ENCODE measurements around the gene FGD5. TPM values are rescaled to one million over a fixed set of nuclear protein-coding genes. Genes with fewer than 3 reads are reported as not detected.

The FGD5 gene
- total RNA-seq, 2 donors from 2014 or later: not detected

DNA sequence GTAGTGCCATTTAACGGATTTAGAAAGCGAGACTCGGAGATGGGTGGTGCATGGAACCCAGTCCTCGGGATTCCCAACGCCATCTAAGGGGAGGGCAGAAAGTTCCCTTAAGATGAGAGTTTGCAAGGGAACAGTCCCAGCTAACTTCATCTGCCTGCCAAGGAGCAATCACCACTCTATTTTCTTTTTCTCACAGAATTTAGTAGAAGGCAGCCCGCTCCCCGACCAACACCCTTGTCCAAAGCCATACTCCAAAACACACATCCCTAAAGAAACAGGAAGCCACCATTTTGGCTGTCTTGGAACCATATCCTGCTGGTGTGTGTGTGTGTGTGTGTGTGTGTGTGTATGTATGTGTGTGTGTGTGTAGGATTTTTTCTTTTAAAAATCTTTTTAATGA, 7.1 kb upstream of the FGD5 start:
- H3K27ac Mint-ChIP-seq: no peak overlapping the region
- ATAC-seq: no peak
- peaks cover 0 to 5% of the 10 kb centered on the region in 2 donors for H3K36me3 Mint-ChIP-seq
- no peak for DNase-seq (ENCODE audit: low spot score in 2 of 2)
- H3K9me3 Mint-ChIP-seq: no peaks in the 10 kb centered on the region

DNA sequence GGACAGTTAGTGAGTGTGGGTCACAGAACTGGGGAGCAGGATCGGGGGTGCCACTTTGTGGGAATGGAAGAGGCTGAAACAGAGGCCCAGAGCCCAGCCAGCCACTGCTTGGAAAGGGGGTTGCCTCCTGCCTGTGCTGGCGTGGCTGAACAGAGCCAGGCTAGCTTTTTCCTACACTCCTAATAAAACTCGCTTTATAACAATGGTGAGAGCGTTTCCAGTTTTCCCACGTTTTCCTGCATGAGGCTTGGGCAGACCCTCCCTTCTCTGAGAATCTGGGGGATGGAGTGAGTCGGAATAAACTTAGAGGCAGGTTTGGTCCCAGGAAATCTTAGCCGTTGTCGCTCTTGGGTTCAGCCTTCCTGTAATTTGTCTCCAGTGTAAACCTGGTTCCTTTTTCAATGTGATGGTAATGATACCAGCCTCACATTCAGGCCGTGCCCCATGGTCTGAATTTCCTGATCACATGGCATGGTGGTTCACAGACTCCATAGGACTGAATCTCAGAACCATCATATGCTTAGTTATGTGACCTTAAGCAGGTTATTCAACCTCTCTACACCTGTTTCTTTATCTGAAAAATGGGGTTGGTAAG, 6.5 kb upstream of the FGD5 start:
- Mint-ChIP-seq H3K27ac (no peak overlapping the region), H3K9me3 (no peaks in the 10 kb centered on the region), H3K36me3 (peaks cover 0 to 5% of the 10 kb centered on the region in 2 donors)
- ATAC-seq (no peak), DNase-seq (ENCODE audit: low spot score in 2 of 2) (no peak)

GRCh38 chr3:14814411-14814871, 4.3 kb upstream of the FGD5 start:
- Mint-ChIP-seq H3K36me3 (peaks cover 0 to 5% of the 10 kb centered on the region in 2 donors), H3K27ac (no peak overlapping the region), H3K9me3 (no peaks in the 10 kb centered on the region)
- DNase-seq (ENCODE audit: low spot score in 2 of 2) (no peak), ATAC-seq (no peak)

GRCh38 chr3:14816359-14816758, 2.4 kb upstream of the FGD5 start:
- DNase-seq (ENCODE audit: low spot score in 2 of 2) (no peak), ATAC-seq (no peak)
- Mint-ChIP-seq H3K9me3 (no peaks in the 10 kb centered on the region), H3K36me3 (peaks cover 0 to 2% of the 10 kb centered on the region in 2 donors), H3K27ac (no peak overlapping the region)

GRCh38 chr3:14819671-14820070, 909 bp downstream of the FGD5 start:
- no peak for ATAC-seq
- DNase-seq (ENCODE audit: low spot score in 2 of 2): no peak

GRCh38 chr3:14820156-14820555, 1.4 kb downstream of the FGD5 start:
- Mint-ChIP-seq H3K36me3 (no peaks in the 10 kb centered on the region), H3K9me3 (no peaks in the 10 kb centered on the region), H3K27ac (no peak overlapping the region)
- no peak for DNase-seq (ENCODE audit: low spot score in 2 of 2)
- ATAC-seq: no peak

More at GRCh38 chr3:14819671-14820070, 909 bp downstream of the FGD5 start:
- Mint-ChIP-seq H3K36me3 (no peaks in the 10 kb centered on the region), H3K27ac (no peak overlapping the region), H3K9me3 (no peaks in the 10 kb centered on the region)

DNA sequence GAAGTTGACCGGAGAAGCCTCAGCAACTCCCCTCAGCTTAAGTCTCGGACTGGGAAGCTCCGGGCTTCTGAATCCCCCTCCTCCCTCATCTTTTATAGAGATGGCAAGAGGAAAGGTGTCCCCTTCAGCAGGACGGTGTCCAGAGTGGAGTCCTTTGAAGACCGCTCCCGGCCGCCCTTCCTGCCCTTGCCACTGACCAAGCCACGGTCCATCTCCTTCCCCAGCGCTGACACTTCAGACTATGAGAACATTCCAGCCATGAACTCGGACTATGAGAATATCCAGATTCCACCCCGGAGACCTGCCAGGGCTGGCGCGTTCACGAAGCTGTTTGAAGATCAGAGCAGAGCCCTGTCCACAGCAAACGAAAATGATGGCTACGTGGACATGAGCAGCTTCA, 2.4 kb downstream of the FGD5 start:
- no peaks in the 10 kb centered on the region for H3K9me3 Mint-ChIP-seq
- H3K36me3 Mint-ChIP-seq: no peaks in the 10 kb centered on the region
- H3K27ac Mint-ChIP-seq: peak overlapping the region in 1 of 2 donors; percentile 41
- DNase-seq (ENCODE audit: low spot score in 2 of 2) (no peak), ATAC-seq (no peak)

- no peak for ATAC-seq
- Mint-ChIP-seq H3K27ac (no peak overlapping the region), H3K36me3 (no peaks in the 10 kb centered on the region), H3K9me3 (no peaks in the 10 kb centered on the region)
- DNase-seq (ENCODE audit: low spot score in 2 of 2): no peak
These were observed 3.4 kb downstream of the FGD5 start for GRCh38 chr3:14822134-14822533.

DNA sequence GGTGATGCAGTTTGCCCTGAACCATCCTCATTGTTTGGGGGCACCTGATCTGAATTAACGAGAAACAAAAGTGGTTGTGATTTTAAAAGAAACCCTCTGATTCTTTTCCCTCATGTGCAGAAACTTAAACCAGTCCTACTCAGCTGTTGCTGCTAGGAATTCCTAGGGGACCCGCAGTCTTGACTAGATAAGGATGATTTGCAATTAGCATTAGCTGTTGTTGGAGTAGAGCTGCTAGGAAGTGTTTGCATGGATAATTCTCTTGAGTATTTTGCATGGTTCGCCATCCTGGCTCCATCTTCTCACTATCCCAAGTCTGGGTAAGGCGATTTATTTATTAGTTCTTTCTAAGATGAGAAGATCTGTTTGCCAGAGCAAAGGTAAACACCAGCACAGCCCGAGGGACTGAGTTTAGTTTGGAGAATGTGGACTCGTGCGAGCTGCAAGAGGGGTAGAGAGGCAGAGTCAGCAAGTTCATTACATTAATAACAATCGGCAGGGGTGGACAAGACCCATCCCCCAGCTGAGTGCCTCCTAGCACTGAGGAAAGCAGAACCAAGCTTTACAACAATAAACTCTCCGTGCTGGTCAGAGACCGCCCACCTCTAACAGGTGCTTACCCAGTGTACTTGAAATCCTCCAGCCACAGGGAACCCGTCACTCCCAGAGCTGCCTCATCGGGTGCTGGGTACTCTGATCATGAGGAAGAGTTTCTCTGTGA, 4.1 kb downstream of the FGD5 start:
- H3K36me3 Mint-ChIP-seq: no peaks in the 10 kb centered on the region
- H3K27ac Mint-ChIP-seq: no peak overlapping the region
- H3K9me3 Mint-ChIP-seq: no peaks in the 10 kb centered on the region
- ATAC-seq (no peak), DNase-seq (ENCODE audit: low spot score in 2 of 2) (no peak)

DNA sequence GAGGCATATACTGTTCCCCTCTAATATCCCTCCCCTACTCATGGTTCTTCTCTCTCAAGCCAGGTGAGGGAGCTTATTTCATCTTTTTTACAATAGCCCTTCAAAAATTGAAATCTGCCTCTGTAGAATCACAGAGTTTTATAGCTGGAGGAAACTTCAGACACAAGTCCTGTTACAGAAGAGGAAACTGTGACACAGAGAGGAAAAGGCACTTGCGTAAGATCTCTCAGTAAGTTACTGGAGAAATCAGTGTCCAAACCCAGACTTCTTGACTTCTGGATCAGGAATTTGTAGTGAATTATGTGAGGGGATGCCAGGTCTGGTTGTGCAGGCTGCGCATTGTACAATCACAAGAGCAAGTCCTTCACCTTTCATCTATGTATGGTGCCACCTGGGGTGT, 4.6 kb downstream of the FGD5 start:
- Mint-ChIP-seq H3K27ac (no peak overlapping the region), H3K9me3 (no peaks in the 10 kb centered on the region), H3K36me3 (no peaks in the 10 kb centered on the region)
- DNase-seq (ENCODE audit: low spot score in 2 of 2): no peak
- ATAC-seq: no peak

- H3K9me3 Mint-ChIP-seq: no peaks in the 10 kb centered on the region
- H3K27ac Mint-ChIP-seq: no peak overlapping the region
- no peaks in the 10 kb centered on the region for H3K36me3 Mint-ChIP-seq
- DNase-seq (ENCODE audit: low spot score in 2 of 2): no peak
- ATAC-seq: no peak
These were observed 5.3 kb downstream of the FGD5 start for GRCh38 chr3:14823910-14824629.

GRCh38 chr3:14824646-14825045, 5.9 kb downstream of the FGD5 start:
- DNase-seq (ENCODE audit: low spot score in 2 of 2): no peak
- no peak overlapping the region for H3K27ac Mint-ChIP-seq
- ATAC-seq: no peak
- H3K9me3 Mint-ChIP-seq: no peaks in the 10 kb centered on the region
- no peaks in the 10 kb centered on the region for H3K36me3 Mint-ChIP-seq

- no peak for ATAC-seq
- Mint-ChIP-seq H3K9me3 (no peaks in the 10 kb centered on the region), H3K36me3 (no peaks in the 10 kb centered on the region)
These were observed 7.3 kb downstream of the FGD5 start for GRCh38 chr3:14826069-14826468.

GRCh38 chr3:14827776-14828175, 9.0 kb downstream of the FGD5 start:
- ATAC-seq (no peak), DNase-seq (ENCODE audit: low spot score in 2 of 2) (no peak)
- H3K9me3 Mint-ChIP-seq: no peaks in the 10 kb centered on the region
- H3K36me3 Mint-ChIP-seq: no peaks in the 10 kb centered on the region
- H3K27ac Mint-ChIP-seq: no peak overlapping the region

More at GRCh38 chr3:14826069-14826468, 7.3 kb downstream of the FGD5 start:
- DNase-seq (ENCODE audit: low spot score in 2 of 2): no peak
- no peak overlapping the region for H3K27ac Mint-ChIP-seq

DNA sequence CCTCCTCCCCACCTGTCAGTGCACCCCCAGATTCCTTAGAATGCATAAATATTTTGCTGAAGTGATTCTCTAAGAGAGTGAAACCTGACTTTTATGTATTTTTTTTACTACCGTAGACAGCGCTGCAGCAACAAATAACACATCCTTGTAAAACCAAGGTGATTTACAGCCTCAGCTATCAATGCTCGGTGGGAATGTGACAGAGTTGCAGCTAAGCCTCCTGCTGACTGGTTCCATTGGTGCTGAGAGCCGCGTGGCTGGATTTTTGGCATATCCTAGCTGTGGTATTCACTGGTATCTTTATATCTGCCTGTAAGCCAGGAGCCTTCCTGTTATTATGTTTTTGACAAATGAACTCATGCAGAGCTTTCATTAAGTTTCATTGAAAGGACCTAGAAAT, 11.0 kb downstream of the FGD5 start:
- no peak for ATAC-seq
- Mint-ChIP-seq H3K27ac (no peak overlapping the region), H3K36me3 (no peaks in the 10 kb centered on the region), H3K9me3 (no peaks in the 10 kb centered on the region)
- no peak for DNase-seq (ENCODE audit: low spot score in 2 of 2)

DNA sequence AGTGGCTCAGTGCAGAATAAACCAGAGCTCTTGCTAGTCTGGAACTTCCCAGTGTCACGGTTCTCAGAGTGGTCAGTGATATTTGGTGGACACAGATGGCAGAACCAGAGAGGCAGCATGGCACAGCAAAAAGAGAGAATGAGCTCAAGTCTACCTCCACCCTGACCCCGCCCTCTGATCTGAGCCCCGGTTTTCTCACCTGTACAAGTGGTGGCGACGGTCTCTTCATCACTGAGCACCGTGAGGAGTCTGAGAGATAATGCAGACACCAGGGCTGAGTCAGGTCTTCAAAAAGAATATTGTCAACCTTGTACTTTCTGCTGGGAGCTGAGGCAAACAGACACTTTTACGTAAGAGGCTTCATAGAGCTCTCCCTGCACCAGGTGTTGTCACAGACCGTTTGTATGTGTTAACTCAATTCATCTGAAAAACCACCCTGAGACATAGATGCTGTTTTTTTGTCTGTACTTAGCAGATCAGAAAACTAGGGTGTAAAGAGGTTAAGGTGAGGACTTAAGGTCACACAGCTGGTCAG, 13.2 kb downstream of the FGD5 start:
- H3K27ac Mint-ChIP-seq: no peak overlapping the region
- DNase-seq (ENCODE audit: low spot score in 2 of 2): no peak
- no peak for ATAC-seq
- no peaks in the 10 kb centered on the region for H3K9me3 Mint-ChIP-seq
- H3K36me3 Mint-ChIP-seq: no peaks in the 10 kb centered on the region

GRCh38 chr3:14832975-14833722, 14.4 kb downstream of the FGD5 start:
- DNase-seq (ENCODE audit: low spot score in 2 of 2) (no peak), ATAC-seq (no peak)
- no peak overlapping the region for H3K27ac Mint-ChIP-seq
- no peaks in the 10 kb centered on the region for H3K36me3 Mint-ChIP-seq
- no peaks in the 10 kb centered on the region for H3K9me3 Mint-ChIP-seq
